KMS-11 (cell line): ENCODE measurements around the gene ZSCAN5C.

Source experiments
- H2AFZ ChIP-seq: fragments of 200-600 bp; sonication (generic); 2 replicates; pipeline ENCODE4 v1.6.1; 2016; ENCODE audit warnings: antibody characterized with exemption, mixed run types, low read depth
- H3K27ac ChIP-seq: fragments of 200-600 bp; sonication (generic); 2 replicates; pipeline ENCODE4 v1.6.1; 2016; ENCODE audit warnings: mild to moderate bottlenecking, mixed run types
- H3K27me3 ChIP-seq: fragments of 200-600 bp; sonication (generic); 2 replicates; pipeline ENCODE4 v1.6.1; 2017; ENCODE audit warnings: mild to moderate bottlenecking, low read depth, mixed run types, moderate library complexity; ENCODE audit not compliant: insufficient read depth
- H3K36me3 ChIP-seq: fragments of 200-600 bp; sonication (generic); 2 replicates; pipeline ENCODE4 v1.6.1; 2017; ENCODE audit warnings: mild to moderate bottlenecking, mixed run types; ENCODE audit not compliant: insufficient read depth
- H3K4me1 ChIP-seq: fragments of 200-600 bp; sonication (generic); 2 replicates; pipeline ENCODE4 v1.6.1; 2016; ENCODE audit warnings: mild to moderate bottlenecking, low read depth, mixed run types; ENCODE audit not compliant: poor library complexity, severe bottlenecking
- H3K4me2 ChIP-seq: fragments of 200-600 bp; sonication (generic); 2 replicates; pipeline ENCODE4 v1.7.0; 2016; ENCODE audit warnings: mild to moderate bottlenecking, mixed run types
- H3K4me3 ChIP-seq: fragments of 200-600 bp; sonication (generic); IDR thresholded peaks from 2 replicates; pipeline ENCODE4 v1.6.1; 2017; ENCODE audit warnings: low read depth, low read length, mixed read lengths; ENCODE audit not compliant: insufficient read depth
- H3K79me2 ChIP-seq: fragments of 200-600 bp; sonication (generic); 2 replicates; pipeline ENCODE4 v1.6.1; 2016; ENCODE audit warnings: low read depth, mixed run types; ENCODE audit not compliant: insufficient read depth
- H3K9ac ChIP-seq: fragments of 200-600 bp; sonication (generic); 2 replicates; pipeline ENCODE4 v1.6.1; 2016; ENCODE audit warnings: mild to moderate bottlenecking, mixed run types
- H4K20me1 ChIP-seq: fragments of 200-600 bp; sonication (generic); 2 replicates; pipeline ENCODE4 v1.6.1; 2016; ENCODE audit warnings: mild to moderate bottlenecking, mixed run types; ENCODE audit not compliant: insufficient read depth
- TF ChIP-seq, protein P1 (sequence below): fragments of 200-600 bp; sonication (generic); conservative IDR thresholded peaks from 2 replicates; pipeline ENCODE4 v1.6.1; 2017; ENCODE audit warnings: low read depth, mild to moderate bottlenecking, antibody characterized with exemption, low read length, moderate library complexity, mixed read lengths

Gene ZSCAN5C, protein sequence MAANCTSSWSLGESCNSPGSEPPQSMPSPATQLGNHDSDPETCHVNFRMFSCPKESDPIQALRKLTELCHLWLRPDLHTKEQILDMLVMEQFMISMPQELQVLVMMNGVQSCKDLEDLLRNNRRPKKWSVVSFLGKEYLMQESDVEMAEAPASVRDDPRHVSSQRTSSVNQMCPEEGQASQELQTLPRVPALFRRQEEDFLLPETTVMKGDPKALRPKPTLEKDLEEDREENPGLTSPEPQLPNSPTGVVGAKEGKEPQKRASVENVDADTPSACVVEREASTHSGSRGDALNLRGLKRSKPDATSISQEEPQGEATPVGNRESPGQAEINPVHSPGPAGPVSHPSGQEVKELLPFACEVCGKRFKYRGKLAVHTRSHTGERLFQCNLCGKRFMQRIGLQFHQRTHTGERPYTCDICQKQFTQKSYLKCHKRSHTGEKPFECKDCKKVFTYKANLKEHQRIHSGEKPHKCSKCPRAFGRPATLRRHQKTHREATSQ

DNA sequence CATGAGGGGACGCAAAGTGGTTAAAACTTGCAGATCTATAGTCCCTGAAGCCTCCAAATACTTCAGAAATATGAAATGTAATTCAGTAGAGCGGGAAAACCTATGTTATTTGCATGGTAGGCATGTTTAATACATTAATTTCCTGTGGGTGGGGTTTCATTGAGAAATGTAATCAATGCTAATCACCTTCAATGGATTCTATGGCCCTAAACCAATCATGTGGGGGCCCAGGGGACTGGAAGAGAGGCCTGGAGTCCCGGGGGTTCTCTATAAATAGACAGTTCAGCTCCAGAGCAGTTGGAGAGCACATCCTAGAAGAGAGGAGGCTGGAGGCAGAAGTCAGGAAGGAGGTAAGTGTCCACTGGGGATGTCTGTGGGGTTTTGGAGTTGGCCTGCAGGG is at the start of gene ZSCAN5C:
Gene ZSCAN5C (plus strand): TSS at position 301 of the 400 bp plus-strand sequence. CDS start 3,641 bp downstream, outside the sequence.
- Histone ChIP-seq H2AFZ (no peak within 1 kb of the TSS), H3K79me2 (no peaks in the 10 kb centered on the region), H3K4me2 (no peak within 1 kb of the TSS), H3K4me3 (no peak within 1 kb of the TSS), H3K27me3 (no peaks in the 10 kb centered on the region), H3K4me1 (no peaks in the 10 kb centered on the region), H3K27ac (no peak within 1 kb of the TSS), H4K20me1 (no peaks in the 10 kb centered on the region), H3K36me3 (no peaks in the 10 kb centered on the region), H3K9ac (no peak within 1 kb of the TSS)
- TF ChIP-seq, protein P1, sequence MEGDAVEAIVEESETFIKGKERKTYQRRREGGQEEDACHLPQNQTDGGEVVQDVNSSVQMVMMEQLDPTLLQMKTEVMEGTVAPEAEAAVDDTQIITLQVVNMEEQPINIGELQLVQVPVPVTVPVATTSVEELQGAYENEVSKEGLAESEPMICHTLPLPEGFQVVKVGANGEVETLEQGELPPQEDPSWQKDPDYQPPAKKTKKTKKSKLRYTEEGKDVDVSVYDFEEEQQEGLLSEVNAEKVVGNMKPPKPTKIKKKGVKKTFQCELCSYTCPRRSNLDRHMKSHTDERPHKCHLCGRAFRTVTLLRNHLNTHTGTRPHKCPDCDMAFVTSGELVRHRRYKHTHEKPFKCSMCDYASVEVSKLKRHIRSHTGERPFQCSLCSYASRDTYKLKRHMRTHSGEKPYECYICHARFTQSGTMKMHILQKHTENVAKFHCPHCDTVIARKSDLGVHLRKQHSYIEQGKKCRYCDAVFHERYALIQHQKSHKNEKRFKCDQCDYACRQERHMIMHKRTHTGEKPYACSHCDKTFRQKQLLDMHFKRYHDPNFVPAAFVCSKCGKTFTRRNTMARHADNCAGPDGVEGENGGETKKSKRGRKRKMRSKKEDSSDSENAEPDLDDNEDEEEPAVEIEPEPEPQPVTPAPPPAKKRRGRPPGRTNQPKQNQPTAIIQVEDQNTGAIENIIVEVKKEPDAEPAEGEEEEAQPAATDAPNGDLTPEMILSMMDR: no peak

DNA sequence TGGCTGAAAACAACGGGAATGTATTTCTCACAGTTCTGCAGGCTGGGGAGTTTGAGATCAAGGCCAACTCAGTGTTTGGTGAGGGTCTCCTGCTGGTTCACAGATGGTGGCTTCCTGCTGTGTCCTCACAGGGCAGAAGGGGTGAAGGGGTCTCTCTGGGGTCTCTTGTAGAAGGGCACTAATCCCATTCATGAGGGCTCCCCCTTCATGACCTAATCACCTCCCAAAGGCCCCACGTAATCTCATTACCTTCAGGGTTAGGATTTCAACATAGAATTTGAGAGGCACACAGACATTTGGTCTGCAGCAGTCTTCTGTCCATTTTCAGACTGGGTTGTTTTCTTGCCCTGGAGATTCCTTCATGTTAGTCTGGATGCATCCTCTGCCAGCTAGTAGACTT is 49.4 kb upstream of the ZSCAN5C start:
- no peak overlapping the region for H3K4me2 ChIP-seq
- TF ChIP-seq, protein P1: no peak
- no peaks in the 10 kb centered on the region for H3K36me3 ChIP-seq
- no peak overlapping the region for H2AFZ ChIP-seq
- H3K9ac ChIP-seq: no peak overlapping the region
- H3K4me3 ChIP-seq: no peak overlapping the region
- H3K27ac ChIP-seq: no peak overlapping the region
- H3K79me2 ChIP-seq: no peaks in the 10 kb centered on the region
- H4K20me1 ChIP-seq: no peaks in the 10 kb centered on the region
- no peaks in the 10 kb centered on the region for H3K27me3 ChIP-seq
- H3K4me1 ChIP-seq: no peaks in the 10 kb centered on the region

DNA sequence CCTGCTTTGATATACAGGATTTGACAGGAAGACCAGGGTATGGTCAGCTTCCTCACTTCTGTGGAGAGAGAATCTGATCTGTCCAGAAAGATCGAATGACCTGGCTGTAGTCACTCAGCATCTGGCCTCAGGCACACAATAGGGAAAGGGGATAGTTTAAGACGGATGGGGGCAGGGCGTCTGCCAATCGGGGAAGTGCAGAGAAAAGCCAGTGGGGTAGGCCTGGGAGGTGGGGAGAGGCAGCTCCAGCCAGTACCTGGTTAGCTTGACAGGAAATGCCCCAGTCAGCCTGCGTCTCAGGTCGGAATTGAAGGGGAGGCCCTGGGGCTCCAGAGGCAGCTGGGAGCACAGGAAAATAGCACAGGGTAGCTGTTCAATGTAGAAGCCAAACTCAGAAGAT is 48.6 kb upstream of the ZSCAN5C start:
- H3K36me3 ChIP-seq: no peaks in the 10 kb centered on the region
- no peak overlapping the region for H3K4me3 ChIP-seq
- no peaks in the 10 kb centered on the region for H3K79me2 ChIP-seq
- H3K27ac ChIP-seq: no peak overlapping the region
- H2AFZ ChIP-seq: no peak overlapping the region
- TF ChIP-seq, protein P1: no peak
- H3K4me2 ChIP-seq: no peak overlapping the region
- no peaks in the 10 kb centered on the region for H4K20me1 ChIP-seq
- no peaks in the 10 kb centered on the region for H3K27me3 ChIP-seq
- H3K4me1 ChIP-seq: no peaks in the 10 kb centered on the region
- H3K9ac ChIP-seq: no peak overlapping the region

DNA sequence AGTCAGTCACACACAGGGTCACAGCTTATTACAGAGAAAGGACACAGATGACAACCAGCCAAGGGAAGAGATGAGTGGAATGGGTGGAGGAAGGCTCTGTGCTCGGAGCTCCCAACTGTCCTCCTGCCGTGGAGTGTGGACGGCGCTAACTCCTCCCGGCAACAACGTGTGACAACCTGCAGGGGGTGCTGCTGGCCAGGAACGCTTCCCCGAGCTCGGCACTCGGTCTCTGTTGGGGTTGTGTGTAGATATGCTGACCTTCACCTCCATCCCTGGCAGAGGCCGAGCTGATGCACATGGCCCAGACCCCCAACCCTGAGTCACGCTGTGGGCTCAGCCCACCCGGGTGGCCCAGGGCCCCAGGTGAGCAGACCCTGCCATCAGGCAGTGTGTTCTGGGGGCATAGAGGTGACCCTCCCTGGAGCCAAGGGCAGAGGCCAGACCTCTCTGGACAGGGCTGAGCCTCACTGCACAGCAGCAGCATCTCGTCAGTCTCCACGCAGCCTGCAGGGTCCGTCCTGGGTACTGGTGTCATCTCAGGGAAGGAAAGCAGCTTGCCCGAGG is 46.9 kb upstream of the ZSCAN5C start:
- H3K4me2 ChIP-seq: no peak overlapping the region
- no peaks in the 10 kb centered on the region for H3K36me3 ChIP-seq
- H3K4me1 ChIP-seq: no peaks in the 10 kb centered on the region
- no peak overlapping the region for H3K9ac ChIP-seq
- no peaks in the 10 kb centered on the region for H3K27me3 ChIP-seq
- H3K4me3 ChIP-seq: no peak overlapping the region
- H3K79me2 ChIP-seq: no peaks in the 10 kb centered on the region
- no peak overlapping the region for H3K27ac ChIP-seq
- TF ChIP-seq, protein P1: 0 out of 2 replicates have a peak, but pooled peaks have one; percentile 30
- no peak overlapping the region for H2AFZ ChIP-seq
- no peaks in the 10 kb centered on the region for H4K20me1 ChIP-seq
